Fibroblast of villous mesenchyme (primary cell): ENCODE measurements around the gene SLC34A1. TPM values are rescaled to one million over a fixed set of nuclear protein-coding genes. Genes with fewer than 3 reads are reported as not detected.

Source experiments
- DNase-seq: peaks from one replicate; pipeline ENCODE4 v3.0.0-alpha.2; 2010; ENCODE audit warnings: low read depth
- H3K4me3 ChIP-seq: 2 replicates; pipeline ENCODE4 v1.5.1; 2011; ENCODE audit warnings: low read depth, mild to moderate bottlenecking, low read length
- CTCF ChIP-seq: IDR thresholded peaks from 2 replicates; pipeline ENCODE4 v1.5.1; 2012; ENCODE audit warnings: low read depth, mild to moderate bottlenecking, low read length; ENCODE audit not compliant: insufficient read depth
- total RNA-seq: library from RNA; depleted of rRNA; stranded (reverse); fragments of >200 nt; gene quantifications from 2 replicates; pipeline ENCODE4 v1.2.3, GENCODE V29; 2012

SLC34A1 gene
- total RNA-seq, 1 donor: not detected

DNA sequence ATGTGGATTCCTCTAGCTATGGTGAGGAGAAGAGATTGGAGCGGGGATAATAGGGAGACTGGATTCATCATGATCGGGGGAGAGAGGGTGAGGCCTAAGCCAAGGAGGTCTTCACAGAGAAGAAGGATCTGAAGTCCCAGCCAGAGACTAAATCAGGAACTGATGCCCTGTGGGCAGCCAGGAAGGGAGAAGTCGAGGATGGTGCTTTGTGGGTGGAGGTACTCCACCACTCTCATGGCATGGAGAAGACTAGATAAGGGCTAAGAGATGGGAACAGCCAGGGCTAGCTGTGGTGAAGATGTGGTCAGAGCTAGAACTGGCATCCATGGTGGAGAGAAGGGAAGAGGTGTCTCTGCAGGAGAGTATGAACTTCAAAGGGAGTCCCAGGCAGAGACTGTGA, 29.5 kb upstream of the SLC34A1 start:
- DNase-seq: no peak
- no peak for TF ChIP-seq CTCF
- H3K4me3 ChIP-seq: no peak overlapping the region

DNA sequence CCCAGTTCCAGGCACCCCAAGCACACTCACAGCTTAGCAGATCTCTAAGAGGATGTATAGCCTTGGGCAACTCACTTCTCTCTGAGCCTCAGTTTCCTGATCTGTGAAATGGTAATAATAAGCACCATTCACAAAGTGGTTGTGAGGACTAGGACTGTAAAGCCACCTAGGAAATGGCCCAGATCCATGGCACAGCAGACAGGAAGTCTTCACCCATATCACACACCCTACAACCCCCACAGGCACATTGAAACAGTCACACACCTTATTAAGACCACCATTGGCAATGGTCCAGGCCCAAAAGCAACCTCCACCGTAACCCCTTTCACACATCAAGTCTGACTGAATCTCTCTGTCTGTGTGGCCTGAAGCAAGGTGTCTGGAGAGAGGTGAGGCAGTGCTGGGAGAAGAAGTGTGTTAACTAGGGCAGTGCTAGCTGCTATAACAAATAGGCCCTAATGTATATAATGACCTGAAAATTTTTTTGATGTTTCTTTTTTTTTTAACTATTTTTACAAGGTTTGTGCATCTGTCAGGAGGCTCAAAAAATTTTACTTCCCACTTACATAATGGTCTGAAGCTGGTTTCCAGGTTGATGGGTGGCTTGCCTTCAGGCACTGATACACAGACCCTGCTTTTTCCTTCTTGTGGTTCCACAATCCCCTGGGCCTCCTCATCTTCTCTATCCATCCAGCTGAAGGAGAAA, 28.9 kb upstream of the SLC34A1 start:
- no peak for DNase-seq
- TF ChIP-seq CTCF: no peak
- no peak overlapping the region for H3K4me3 ChIP-seq

- H3K4me3 ChIP-seq: no peak overlapping the region
- DNase-seq: no peak
- TF ChIP-seq CTCF: no peak
These were observed 28.4 kb upstream of the SLC34A1 start for GRCh38 chr5:177355868-177356168.

GRCh38 chr5:177356746-177357145, 27.5 kb upstream of the SLC34A1 start:
- H3K4me3 ChIP-seq: no peak overlapping the region
- DNase-seq: no peak
- no peak for TF ChIP-seq CTCF

GRCh38 chr5:177357146-177357458, 27.1 kb upstream of the SLC34A1 start:
- no peak overlapping the region for H3K4me3 ChIP-seq
- DNase-seq: no peak
- TF ChIP-seq CTCF: no peak

DNA sequence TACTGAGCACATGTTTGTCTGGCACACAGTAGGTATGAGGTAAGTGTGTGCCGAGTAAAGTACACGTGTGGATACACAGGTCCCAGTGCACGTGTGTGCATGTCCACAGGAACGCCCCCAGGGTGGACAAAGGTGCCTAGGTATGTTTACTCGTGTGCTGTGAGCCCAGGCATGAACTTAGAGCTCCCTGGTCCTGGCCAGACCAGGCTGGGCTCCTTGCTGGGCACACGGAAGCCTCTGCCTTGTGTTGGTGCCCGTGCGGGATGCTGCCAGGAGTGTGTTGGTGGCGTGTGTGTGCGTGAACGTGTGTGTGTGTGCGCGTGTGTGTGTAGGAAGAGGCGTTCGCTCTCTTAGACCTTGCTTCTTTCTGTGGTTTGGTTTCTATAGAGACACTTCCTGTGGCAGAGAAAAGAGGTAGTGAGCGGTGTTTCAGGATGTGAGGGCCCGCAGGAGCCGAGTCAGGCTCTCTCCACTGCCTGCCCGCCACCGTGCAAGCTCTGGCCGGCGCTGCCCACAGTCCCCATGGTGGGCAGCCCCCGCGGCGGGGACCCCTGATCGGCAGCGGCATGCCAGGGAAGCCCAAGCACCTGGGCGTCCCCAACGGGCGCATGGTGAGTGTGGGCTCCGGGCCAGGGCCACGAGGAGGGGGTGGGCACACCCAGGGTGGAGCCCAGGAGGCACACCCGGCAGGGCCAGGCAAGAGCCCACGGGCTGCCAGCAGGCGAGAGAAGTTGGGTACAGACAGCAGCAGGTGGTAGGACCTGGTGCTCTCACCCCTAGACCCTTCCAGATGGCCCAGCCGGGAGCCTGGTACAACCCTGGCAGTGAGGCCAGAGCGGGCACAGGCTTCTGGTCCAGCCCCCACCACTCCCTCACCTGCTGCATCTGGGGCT, 26.5 kb upstream of the SLC34A1 start, which contains the start of gene RGS14:
RGS14 (plus strand) TSS at position 466 of the 893 bp plus-strand sequence; CDS start at position 567, 101 bp downstream.
- H3K4me3 ChIP-seq: no peak within 1 kb of the TSS

More for the DNA sequence above, 26.5 kb upstream of the SLC34A1 start, which contains the start of gene RGS14:
- DNase-seq: peak; percentile 24
- TF ChIP-seq CTCF: no peak
